ENCODE measurements around the gene DYRK3.

Gene DYRK3

DNA sequence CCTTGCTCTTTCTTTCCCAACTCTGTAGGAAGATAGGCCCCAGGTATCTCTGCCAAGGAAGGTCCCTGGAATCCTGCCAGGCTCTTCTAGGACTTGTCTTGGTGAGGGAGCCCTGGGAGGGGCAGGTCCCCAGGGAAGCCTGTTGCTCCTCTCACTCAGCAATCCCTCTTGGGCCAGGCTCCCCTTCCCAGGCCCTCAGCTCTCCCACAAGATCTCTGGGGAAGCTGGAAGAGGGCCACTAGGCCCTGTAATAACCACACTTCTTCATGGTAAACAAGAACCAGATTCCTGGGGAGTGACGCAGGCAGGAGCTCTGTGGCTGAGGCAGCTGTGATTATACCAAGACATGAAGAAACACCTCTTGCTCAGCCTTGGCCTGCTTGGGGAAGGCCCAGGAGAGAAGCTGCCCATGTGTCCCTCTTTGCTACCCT, 39.4 kb downstream of the DYRK3 start:
- Histone ChIP-seq H3K4me1 (ENCODE audit: insufficient read depth, low read length) (peaks cover 23% of the 10 kb centered on the region), H3K9me3 (ENCODE audit: control insufficient read depth, insufficient read depth, low read length) (no peaks in the 10 kb centered on the region), H3K36me3 (ENCODE audit: insufficient read depth, low read length) (no peaks in the 10 kb centered on the region), H3K9ac (ENCODE audit: low read depth, low read length) (no peak overlapping the region)

DNA sequence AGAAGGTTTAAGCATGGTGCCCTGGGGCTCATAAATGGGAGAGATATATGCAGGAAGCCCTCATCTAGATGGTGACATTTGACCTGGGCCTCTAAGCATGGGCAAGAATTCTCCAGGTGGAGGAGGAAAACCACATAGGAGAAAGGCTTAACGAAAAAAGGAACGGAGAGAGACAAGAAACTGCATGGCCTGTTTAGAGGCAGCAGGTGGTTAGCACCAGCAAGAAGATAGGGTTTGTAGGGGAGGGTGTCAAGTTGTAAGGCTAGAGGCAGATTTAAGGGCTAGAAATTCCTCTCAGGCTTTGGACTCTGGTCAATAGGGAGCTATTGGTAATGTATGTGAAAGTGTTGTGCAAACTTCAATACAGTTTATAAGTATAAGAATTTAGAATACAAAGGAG, 41.2 kb downstream of the DYRK3 start:
- H3K4me1 ChIP-seq (ENCODE audit: insufficient read depth, low read length): peaks cover 18% of the 10 kb centered on the region
- H3K9me3 ChIP-seq (ENCODE audit: control insufficient read depth, insufficient read depth, low read length): no peaks in the 10 kb centered on the region
- no peak overlapping the region for H3K9ac ChIP-seq (ENCODE audit: low read depth, low read length)
- H3K36me3 ChIP-seq (ENCODE audit: insufficient read depth, low read length): no peaks in the 10 kb centered on the region

DNA sequence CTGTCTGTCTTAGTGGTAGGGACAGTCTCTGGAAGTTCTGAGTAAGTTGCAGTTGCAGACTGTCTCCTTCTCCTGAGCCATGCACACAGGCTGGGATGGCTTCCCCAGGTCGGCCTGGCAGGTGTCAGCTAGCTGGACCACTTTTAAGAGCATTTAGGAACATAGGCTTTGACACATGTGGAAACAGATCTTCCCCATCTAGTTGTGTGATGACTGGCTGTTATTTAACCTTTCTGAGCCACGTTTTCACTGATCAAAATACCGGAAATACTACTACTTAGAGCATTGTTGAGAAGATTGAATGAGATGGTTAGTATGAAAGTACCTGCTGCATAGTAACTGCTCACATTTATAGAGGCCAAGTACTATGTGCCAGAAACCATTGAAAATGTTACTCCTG, 43.2 kb downstream of the DYRK3 start:
- Histone ChIP-seq H3K9ac (ENCODE audit: low read depth, low read length) (no peak overlapping the region), H3K9me3 (ENCODE audit: control insufficient read depth, insufficient read depth, low read length) (no peaks in the 10 kb centered on the region), H3K36me3 (ENCODE audit: insufficient read depth, low read length) (no peaks in the 10 kb centered on the region), H3K4me1 (ENCODE audit: insufficient read depth, low read length) (0 out of 2 replicates have a peak, but pooled peaks cover under 1% of the 10 kb centered on the region)

DNA sequence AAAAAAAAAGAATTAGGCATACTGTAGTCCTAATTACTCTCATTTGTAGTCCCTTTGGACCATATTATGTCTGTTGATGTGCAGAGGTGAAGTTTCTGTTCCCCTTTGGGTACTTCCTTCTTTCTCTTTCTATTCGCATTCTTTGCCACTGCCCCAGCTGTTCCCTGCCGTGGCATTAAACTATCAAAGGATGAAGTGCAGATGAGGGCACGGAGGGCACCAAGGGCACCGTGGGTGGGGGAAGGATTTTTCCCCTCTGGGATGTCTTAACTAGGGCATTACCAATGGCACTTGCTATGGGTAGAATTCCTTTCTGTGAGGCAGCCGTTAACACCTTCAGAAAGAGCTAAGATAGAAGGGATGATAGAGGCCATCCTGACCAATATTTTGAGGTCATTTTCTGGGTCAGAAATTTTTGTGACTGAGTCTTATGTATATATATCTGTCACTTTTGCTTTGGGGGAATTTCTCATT, 44.4 kb downstream of the DYRK3 start:
- Histone ChIP-seq H3K9ac (ENCODE audit: low read depth, low read length) (no peak overlapping the region), H3K36me3 (ENCODE audit: insufficient read depth, low read length) (no peaks in the 10 kb centered on the region), H3K4me1 (ENCODE audit: insufficient read depth, low read length) (no peaks in the 10 kb centered on the region), H3K9me3 (ENCODE audit: control insufficient read depth, insufficient read depth, low read length) (no peaks in the 10 kb centered on the region)

DNA sequence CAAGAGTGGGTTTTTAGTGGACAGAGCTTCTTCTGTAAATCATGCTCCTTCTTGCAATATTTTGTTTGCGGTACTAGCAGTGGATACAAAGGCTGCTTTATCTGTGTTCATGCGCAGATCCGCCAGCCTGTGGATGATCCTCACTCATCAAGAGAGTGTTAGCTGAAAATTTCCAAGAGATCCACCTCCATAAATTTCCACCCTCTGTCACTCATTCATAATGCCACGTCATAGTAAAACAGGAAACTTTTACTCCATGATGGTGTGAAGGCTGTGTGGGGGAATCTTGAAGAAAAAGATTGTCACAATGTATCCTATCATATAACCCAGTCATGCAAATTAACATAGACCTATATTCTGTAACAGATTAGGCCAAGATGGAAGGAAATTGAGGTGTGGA, 44.9 kb downstream of the DYRK3 start:
- H3K36me3 ChIP-seq (ENCODE audit: insufficient read depth, low read length): no peaks in the 10 kb centered on the region
- no peaks in the 10 kb centered on the region for H3K4me1 ChIP-seq (ENCODE audit: insufficient read depth, low read length)
- H3K9ac ChIP-seq (ENCODE audit: low read depth, low read length): no peak overlapping the region
- H3K9me3 ChIP-seq (ENCODE audit: control insufficient read depth, insufficient read depth, low read length): no peaks in the 10 kb centered on the region

DNA sequence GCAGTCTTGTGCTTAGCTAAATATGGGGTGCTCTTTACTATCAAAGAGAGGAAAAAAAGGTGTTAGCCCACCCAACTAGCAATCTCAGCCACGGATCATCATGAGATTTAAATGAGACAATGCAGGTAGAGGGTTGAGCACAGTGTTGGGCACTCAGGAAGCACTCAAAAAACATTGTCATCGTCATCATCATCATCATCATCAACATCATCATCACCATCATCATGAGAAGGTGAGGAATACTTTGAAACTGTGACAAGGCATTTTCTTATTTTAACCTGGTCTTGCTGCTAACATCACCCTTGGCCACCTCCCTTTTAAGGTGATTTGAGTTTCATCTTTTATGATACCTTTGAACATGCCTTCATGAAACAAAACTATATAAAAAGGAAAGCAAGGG, 46.0 kb downstream of the DYRK3 start:
- Histone ChIP-seq H3K9ac (ENCODE audit: low read depth, low read length) (no peak overlapping the region), H3K9me3 (ENCODE audit: control insufficient read depth, insufficient read depth, low read length) (no peaks in the 10 kb centered on the region), H3K4me1 (ENCODE audit: insufficient read depth, low read length) (no peaks in the 10 kb centered on the region), H3K36me3 (ENCODE audit: insufficient read depth, low read length) (no peaks in the 10 kb centered on the region)

DNA sequence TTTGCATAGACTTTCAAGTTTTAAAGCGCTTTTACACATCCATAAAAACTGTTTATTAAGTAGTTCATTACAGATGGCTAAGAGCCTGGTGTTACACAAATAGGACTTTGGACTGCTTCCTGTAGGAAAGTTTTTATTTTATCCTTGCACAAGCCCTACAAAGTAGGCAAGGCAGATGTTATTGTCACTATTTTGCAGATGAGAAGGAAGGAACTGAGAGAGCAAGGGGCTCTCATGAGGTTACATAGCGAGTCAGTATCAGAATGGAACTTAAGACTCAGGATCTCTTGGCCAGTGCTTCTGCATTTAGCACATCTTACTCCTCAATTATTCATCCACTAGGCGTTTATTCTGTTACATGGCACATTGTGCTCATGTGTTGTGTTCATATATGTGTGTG, 46.8 kb downstream of the DYRK3 start:
- H3K36me3 ChIP-seq (ENCODE audit: insufficient read depth, low read length): no peaks in the 10 kb centered on the region
- H3K4me1 ChIP-seq (ENCODE audit: insufficient read depth, low read length): peaks cover 7% of the 10 kb centered on the region
- H3K9me3 ChIP-seq (ENCODE audit: control insufficient read depth, insufficient read depth, low read length): no peaks in the 10 kb centered on the region
- H3K9ac ChIP-seq (ENCODE audit: low read depth, low read length): no peak overlapping the region

DNA sequence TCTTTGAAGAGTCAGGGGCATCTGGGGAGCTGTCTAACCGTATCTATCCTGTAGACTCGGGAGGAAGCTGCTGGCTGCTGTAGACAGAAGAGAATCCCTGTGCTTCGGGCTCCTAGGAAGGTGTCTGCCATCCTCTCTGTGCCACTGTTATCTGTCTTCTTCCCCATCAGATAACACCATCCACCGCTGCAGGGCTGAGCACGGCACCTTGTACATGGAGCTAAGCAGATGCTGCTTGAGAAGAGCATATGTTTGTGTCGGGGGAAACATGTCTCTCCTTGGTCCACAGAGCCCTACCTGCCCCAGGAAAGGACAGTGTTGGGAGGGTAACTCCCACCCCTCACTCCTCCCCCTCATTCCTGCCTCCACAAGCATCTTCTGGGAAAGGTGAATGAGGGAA, 48.0 kb downstream of the DYRK3 start:
- H3K9ac ChIP-seq (ENCODE audit: low read depth, low read length): no peak overlapping the region
- no peaks in the 10 kb centered on the region for H3K9me3 ChIP-seq (ENCODE audit: control insufficient read depth, insufficient read depth, low read length)
- H3K4me1 ChIP-seq (ENCODE audit: insufficient read depth, low read length): peaks cover 12% of the 10 kb centered on the region
- H3K36me3 ChIP-seq (ENCODE audit: insufficient read depth, low read length): no peaks in the 10 kb centered on the region

DNA sequence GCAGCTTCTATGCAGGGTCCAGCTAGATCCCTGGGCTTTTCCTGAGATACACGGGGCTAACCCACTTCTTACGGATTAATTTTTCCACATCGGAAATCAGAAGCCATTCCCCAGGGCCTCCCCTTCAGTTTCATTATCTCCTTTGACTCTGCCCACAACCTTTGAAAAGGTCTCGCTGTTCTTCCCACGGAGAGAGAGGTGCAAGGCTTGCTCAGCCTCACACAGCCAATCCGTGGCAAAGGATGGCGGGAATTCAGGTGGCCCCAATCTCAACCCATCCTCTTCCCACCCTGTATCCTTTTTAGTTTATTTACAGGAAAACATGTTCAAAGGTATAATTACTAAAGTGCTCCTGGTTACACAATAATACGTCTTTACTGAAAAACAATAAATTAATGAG, 48.7 kb downstream of the DYRK3 start:
- peak overlapping the region; percentile 25; the same call in 1 of the 2 replicates for H3K9ac ChIP-seq (ENCODE audit: low read depth, low read length)
- H3K4me1 ChIP-seq (ENCODE audit: insufficient read depth, low read length): peaks cover 19% of the 10 kb centered on the region
- H3K9me3 ChIP-seq (ENCODE audit: control insufficient read depth, insufficient read depth, low read length): no peaks in the 10 kb centered on the region
- H3K36me3 ChIP-seq (ENCODE audit: insufficient read depth, low read length): no peaks in the 10 kb centered on the region

DNA sequence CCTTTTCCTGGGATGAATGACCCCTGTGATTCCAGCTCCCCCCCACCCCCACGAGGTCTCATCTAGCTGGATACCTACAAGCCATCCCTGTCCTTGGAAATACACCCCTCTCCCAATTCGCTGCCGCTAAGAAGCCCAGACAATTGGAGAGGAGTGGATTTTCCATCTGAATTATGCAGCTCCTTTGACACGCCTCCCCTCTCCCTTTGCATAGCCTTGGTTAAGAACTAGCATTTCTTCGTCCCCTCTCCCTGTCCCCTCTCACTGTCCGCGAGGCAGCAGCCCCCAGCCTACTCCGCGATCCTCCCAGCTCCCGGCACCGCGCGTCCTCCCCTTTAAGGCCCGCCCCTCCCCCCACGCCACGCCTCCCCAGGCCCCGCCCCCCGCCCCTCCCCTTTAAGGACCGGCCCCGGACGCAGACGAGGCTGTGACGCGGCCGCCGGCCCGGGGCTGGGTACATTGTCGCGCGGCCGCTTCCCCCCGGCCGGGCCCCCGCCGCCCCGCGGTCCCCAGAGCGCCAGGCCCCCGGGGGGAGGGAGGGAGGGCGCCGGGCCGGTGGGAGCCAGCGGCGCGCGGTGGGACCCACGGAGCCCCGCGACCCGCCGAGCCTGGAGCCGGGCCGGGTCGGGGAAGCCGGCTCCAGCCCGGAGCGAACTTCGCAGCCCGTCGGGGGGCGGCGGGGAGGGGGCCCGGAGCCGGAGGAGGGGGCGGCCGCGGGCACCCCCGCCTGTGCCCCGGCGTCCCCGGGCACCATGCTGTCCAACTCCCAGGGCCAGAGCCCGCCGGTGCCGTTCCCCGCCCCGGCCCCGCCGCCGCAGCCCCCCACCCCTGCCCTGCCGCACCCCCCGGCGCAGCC, 49.4 kb downstream of the DYRK3 start, which contains the start of gene MAPKAPK2:
MAPKAPK2 (plus strand) TSS at position 428 of the 856 bp plus-strand sequence; CDS start at position 753, 325 bp downstream.
- H3K4me1 ChIP-seq (ENCODE audit: insufficient read depth, low read length): peaks cover 26% of the 10 kb centered on the region
- no peaks in the 10 kb centered on the region for H3K36me3 ChIP-seq (ENCODE audit: insufficient read depth, low read length)
- no peaks in the 10 kb centered on the region for H3K9me3 ChIP-seq (ENCODE audit: control insufficient read depth, insufficient read depth, low read length)
- peak within 1 kb of the TSS; percentile 70 for H3K9ac ChIP-seq (ENCODE audit: low read depth, low read length)

DNA sequence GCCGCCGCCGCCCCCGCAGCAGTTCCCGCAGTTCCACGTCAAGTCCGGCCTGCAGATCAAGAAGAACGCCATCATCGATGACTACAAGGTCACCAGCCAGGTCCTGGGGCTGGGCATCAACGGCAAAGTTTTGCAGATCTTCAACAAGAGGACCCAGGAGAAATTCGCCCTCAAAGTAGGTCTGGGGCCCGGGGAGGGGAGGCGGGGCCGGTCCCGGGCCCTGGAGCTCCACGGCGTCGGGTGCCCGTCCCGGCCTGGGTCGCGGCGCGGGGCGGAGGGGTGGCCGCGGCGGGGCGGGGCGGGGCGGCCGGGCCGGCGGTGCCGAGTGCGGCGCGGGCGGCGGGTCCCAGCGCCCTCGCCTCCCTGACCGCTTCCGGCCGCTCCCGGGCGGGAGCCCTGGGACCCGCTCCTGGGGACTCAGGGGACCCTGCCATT, 50.0 kb downstream of the DYRK3 start:
- Histone ChIP-seq H3K9ac (ENCODE audit: low read depth, low read length) (peak overlapping the region; percentile 70), H3K4me1 (ENCODE audit: insufficient read depth, low read length) (peaks cover 29% of the 10 kb centered on the region)

DNA sequence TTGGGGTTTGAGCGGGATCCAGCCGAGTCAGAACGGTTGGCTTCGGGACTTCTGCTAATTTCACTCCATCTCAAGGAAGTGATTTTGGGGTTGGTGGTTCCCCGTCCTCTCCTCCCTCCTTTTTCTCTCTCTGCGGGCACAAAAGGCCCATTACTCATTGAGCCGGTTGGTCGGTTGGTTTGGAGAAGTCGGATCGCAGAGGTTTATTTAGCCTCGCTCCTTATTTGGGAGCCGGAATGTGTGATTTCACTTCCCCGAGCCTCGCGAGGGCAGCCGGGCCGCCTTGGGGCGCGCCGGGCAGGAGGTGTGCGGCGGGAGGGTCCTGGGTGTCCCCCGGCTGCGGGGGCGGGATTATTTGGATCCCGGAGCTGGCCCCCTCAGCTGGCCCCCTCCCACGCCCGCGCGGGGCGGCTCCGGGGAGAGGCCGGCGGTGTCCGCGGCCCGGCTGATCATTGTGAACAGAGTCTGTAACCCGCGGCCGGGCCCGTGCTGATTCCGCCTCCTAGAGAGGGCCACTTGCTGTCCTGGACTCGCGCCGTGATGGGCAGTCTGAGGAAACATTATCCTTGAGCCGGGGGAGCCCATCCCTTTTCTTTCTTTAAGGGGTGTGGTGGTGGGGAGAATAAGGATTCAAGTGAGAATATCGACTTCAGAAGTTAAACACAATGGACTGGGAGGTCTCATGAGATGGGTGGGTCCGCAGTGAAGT, 50.6 kb downstream of the DYRK3 start:
- H3K4me1 ChIP-seq (ENCODE audit: insufficient read depth, low read length): peaks cover 29% of the 10 kb centered on the region
- H3K9ac ChIP-seq (ENCODE audit: low read depth, low read length): peak overlapping the region; percentile 70
- H3K36me3 ChIP-seq (ENCODE audit: insufficient read depth, low read length): no peaks in the 10 kb centered on the region
- H3K9me3 ChIP-seq (ENCODE audit: control insufficient read depth, insufficient read depth, low read length): no peaks in the 10 kb centered on the region

More for the DNA sequence above, 50.0 kb downstream of the DYRK3 start:
- Histone ChIP-seq H3K9me3 (ENCODE audit: control insufficient read depth, insufficient read depth, low read length) (no peaks in the 10 kb centered on the region), H3K36me3 (ENCODE audit: insufficient read depth, low read length) (no peaks in the 10 kb centered on the region)

DNA sequence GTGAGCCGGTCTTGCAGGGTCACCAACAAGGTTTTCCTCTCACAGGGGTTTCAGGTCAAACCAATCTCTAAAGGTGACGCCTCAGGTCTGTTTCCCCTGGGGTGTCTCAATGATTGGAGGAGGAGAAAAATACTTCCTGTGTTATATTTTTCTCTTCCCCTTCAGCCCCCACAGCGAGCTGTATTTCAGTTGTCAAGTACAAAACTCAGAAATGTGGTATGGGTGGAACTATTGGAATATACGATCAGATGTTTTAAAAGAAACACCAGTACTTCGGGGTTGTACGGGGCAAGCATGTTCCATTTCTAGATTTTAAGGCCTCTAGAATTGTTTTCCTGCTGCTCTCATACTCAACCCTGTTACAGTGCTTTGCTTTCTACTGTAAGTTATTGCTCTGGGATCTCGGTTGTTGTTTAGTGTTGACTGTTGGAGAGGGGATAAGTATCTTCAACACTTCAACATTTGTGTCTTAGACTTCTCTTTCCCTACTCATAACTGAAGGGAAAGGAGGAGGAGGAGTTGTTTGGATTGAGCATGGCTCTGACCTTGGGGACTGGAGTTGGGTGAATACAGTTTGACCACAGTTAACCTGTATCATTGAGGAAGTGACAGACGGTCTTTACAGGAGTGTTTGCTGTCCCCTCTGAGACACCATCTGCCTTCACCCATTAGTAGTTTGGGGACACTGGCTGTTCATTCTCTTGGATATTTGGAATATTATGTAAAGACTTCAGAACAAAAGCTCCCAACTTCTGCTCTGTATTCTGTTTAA, 51.3 kb downstream of the DYRK3 start:
- Histone ChIP-seq H3K9ac (ENCODE audit: low read depth, low read length) (peak overlapping the region; percentile 70), H3K4me1 (ENCODE audit: insufficient read depth, low read length) (peaks cover 29% of the 10 kb centered on the region), H3K9me3 (ENCODE audit: control insufficient read depth, insufficient read depth, low read length) (no peaks in the 10 kb centered on the region), H3K36me3 (ENCODE audit: insufficient read depth, low read length) (no peaks in the 10 kb centered on the region)

DNA sequence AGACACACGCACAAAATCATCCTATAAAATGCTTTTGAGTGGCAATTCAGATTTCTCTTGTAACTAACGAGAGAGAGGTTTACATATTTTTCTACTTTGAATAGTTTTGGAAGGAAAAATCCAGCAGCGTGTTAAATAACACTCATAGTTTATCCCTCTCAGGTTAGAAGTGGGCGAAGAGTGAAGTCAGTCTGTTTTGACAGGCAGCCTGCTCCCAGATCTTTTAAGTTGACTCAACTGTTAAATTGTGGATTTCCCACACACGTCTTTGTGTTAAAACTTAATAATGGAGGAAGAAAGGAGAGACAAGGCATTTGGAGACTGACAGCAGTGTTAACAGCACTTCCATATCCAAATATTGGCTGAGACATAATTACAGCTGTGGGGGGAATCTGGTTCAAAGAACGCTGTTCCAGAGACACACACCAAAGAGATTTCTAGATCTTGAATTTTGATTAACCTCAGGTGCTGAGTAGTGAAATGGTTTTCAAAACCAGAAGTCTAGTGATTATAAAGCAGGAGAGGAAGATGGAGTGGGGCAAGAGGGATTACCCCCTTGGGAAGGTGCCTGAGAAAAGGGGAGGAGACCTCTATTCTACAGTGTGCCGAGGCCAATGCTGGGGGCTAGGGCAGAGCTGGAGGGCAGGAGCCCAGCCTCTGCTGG, 52.0 kb downstream of the DYRK3 start:
- no peak overlapping the region for H3K9ac ChIP-seq (ENCODE audit: low read depth, low read length)
- no peaks in the 10 kb centered on the region for H3K9me3 ChIP-seq (ENCODE audit: control insufficient read depth, insufficient read depth, low read length)
- H3K4me1 ChIP-seq (ENCODE audit: insufficient read depth, low read length): peaks cover 29% of the 10 kb centered on the region
- no peaks in the 10 kb centered on the region for H3K36me3 ChIP-seq (ENCODE audit: insufficient read depth, low read length)

Data from ES-I3 (cell line).